Neural progenitor cell (in vitro differentiated cells): Measurements from ENCODE around the gene IMPG2.

Experiments used
- EZH2 ChIP-seq: fragments of 200-600 bp; sonication (generic); IDR thresholded peaks from 2 replicates; pipeline ENCODE4 v1.6.1; 2017; ENCODE audit warnings: antibody characterized with exemption, mild to moderate bottlenecking, moderate library complexity
- EZH2phosphoT487 ChIP-seq: fragments of 200-600 bp; sonication (generic); IDR thresholded peaks from 2 replicates; pipeline ENCODE4 v1.6.1; 2017; ENCODE audit warnings: antibody characterized with exemption
- TF ChIP-seq, protein P1 (sequence below): fragments of 200-600 bp; sonication (generic); IDR thresholded peaks from 2 replicates; pipeline ENCODE4 v1.5.1; 2017; ENCODE audit warnings: antibody characterized with exemption, mild to moderate bottlenecking

DNA sequence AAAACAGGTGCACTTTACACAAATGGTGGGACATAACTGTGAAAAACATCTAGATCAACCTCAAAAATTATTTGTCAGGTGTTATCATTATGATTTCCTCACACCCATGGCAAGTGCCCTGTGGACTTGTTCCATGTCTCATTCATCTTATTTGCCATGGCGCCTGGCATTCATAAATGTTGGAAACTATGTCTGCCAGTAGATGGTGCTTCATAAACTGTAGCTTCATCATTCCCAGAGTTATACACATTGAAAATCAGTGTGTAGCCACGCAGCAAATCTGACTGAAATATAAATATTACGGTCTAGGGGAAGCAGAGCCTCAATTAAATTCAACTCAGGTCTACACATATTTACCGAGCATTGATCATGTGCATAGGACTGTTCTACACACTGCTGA, 90.7 kb downstream of the IMPG2 start:
- TF ChIP-seq, protein P1, sequence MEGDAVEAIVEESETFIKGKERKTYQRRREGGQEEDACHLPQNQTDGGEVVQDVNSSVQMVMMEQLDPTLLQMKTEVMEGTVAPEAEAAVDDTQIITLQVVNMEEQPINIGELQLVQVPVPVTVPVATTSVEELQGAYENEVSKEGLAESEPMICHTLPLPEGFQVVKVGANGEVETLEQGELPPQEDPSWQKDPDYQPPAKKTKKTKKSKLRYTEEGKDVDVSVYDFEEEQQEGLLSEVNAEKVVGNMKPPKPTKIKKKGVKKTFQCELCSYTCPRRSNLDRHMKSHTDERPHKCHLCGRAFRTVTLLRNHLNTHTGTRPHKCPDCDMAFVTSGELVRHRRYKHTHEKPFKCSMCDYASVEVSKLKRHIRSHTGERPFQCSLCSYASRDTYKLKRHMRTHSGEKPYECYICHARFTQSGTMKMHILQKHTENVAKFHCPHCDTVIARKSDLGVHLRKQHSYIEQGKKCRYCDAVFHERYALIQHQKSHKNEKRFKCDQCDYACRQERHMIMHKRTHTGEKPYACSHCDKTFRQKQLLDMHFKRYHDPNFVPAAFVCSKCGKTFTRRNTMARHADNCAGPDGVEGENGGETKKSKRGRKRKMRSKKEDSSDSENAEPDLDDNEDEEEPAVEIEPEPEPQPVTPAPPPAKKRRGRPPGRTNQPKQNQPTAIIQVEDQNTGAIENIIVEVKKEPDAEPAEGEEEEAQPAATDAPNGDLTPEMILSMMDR, result no peak
- TF ChIP-seq EZH2 (no peak), EZH2phosphoT487 (no peak)
